GM19239 (cell line): Measurements from ENCODE around the gene ELF4.

Source experiments
- DNase-seq: peaks from one replicate; pipeline ENCODE4 v3.0.0; 2011; ENCODE audit warnings: low spot score; ENCODE audit not compliant: insufficient read length
- FAIRE-seq: peaks from 2 replicates; lab custom pipeline; 2011; peaks lifted over from hg19 to GRCh38; lab: Jason Lieb, UNC

The ELF4 gene

DNA sequence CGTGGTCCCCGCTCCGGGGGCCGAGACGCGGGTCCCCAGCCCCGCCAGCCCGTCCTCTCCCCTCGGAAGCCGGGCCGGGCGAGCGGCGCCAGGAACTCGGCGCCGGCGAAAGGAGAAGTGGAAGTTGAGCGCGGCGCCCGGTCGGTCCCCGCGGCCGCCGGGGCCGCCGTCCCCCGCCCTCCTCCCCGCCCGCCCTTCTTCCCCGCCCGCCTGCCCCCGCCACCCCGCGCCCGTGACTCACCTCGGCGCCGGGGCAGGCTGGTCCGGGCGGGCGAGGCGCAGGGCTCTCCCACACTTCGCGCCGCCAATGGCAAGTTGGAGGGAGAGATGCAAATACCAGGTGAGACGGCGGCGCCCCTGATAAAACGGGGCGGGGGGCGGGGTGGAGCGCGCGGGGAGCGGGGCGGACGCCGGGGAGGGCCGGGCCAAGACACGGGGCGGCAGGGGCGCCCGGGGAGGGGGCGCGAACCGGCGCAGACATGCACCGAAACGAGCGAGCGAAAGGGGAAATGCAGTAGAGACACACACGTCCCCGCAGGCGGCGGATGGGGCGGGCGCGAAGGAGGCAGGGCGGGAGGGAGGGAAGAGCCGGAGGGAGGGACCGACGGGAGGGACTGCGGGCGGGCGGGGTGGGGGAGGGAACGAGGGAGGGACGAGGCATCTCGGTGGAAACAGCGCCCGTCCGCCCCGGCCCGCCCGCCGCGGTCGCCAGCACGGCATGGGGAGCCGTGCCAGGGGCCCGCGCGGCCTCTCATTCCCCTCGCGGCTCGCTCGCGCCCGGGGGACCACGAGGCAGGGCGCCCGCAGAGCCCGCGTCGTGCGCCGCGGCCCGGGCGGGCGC, at the start of gene ELF4:
TSS of gene ELF4 (minus strand) at position 119 of the 841 bp plus-strand sequence. CDS start 29,167 bp downstream, outside the sequence.
- DNase-seq (peak; percentile 61), FAIRE-seq (peak; percentile 51)

DNA sequence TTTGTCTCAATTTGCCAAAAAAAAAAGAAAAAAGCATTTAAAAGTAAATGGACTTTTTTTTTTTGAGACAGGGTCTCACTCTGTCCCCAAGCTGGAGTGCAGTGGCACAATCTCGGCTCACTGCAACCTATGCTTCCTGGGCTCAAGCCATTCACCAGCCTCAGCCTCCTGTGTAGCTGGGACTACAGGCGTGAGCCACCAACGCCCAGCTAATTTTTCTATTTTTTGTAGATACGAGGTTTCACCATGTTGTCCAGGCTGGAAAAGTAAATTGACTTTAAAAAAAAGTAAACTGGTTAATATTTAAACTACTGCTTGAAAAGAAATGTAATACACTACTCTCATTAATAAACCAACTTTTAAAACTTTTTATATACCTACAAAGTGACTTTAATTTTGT, 49.5 kb upstream of the ELF4 start:
- DNase-seq (no peak), FAIRE-seq (no peak)

DNA sequence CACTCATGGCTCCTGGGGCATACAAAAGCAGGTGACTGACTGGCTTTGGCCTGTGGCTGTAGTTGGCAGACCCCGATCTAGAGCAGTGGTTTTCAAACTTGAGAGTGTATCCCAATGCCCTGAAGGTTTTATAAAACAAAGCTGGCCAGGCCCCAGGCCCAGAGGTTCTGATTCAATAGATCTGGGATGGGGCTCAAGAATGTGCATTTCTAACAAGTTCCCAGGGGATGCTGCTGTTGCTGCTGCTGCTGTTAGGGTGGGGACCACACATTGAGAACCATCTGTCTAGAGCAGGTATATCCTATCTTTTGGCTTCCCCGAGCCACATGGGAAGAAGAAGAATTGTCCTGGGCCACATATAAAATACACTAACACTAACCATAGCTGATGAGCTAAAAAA, 48.0 kb upstream of the ELF4 start:
- DNase-seq (no peak), FAIRE-seq (no peak)

DNA sequence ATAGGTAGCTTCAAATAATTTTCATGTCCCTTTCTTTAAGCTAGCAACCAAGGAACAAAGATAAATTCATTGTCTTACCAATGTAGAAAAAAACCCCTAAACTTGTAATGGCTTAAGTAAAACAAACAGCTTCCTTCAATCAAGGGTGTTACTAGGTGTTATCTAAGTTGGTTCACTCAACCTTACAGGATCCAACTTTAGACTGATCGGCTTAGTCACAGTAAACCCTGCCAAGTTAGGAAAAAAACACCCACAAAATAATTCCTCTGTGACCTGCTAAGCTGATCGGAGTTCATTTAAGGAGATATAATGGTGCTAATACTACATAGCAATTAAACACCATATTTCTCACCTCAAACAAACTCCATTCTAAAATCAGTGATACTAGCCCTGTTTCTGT, 45.3 kb upstream of the ELF4 start:
- no peak for FAIRE-seq

DNA sequence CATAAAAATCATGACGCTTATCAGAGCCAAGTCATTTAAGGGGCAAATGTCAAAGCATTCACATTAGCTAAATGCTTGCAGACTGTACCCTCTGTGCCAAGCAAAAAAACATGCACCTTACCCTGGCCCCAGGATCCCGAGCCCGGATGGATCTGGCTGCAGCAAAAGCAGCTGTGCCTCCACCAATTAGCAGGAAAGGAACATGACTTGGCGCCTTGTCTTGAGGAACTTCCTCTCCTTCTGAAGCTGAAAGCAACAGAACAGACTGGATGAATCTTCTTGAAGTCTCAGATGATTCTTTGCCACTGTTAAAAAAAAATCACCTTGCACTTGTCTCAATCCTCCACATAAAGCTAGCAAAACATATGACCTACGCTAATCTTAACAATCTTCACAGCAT, 37.3 kb upstream of the ELF4 start:
- no peak for FAIRE-seq
- no peak for DNase-seq

More for the DNA sequence above, 45.3 kb upstream of the ELF4 start:
- DNase-seq, result no peak

DNA sequence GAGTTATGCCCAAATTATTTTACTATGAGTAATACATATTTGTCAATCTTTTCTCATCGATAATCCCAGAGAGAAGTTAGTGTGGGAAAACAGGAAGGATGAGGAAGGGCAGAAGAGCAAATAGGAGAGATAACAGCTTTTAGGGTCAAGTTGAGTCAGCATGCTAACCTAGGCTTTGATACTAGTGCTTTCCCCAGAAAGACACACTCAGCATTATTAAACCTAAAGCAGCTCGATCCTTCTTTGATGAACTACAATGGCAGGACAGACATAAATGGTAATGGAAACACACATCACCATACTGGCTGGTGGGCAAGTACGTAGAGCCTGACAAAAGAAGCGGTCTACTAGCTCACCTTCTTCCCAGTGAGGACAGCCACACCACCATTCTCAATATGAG, 34.8 kb upstream of the ELF4 start:
- DNase-seq, result no peak
- no peak for FAIRE-seq

DNA sequence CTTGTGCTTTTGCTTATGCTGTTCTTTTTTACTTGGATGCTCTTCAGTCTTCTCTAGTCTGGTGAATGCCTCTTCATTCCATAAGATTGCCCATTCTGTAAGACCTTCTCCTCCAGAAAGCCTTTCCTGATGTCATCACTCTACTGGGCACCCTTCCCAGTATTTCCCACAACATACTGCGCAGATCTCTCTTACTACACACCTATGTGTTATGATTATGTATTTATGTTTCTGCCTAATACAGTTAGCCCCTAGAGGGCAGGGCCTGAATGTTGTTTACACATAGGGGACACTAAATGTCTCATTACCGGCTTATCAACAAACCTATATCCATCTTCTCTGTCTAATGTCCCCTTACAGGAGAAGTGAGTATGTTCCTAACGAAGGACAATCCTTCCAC, 34.2 kb upstream of the ELF4 start:
- no peak for DNase-seq
- FAIRE-seq, result no peak

DNA sequence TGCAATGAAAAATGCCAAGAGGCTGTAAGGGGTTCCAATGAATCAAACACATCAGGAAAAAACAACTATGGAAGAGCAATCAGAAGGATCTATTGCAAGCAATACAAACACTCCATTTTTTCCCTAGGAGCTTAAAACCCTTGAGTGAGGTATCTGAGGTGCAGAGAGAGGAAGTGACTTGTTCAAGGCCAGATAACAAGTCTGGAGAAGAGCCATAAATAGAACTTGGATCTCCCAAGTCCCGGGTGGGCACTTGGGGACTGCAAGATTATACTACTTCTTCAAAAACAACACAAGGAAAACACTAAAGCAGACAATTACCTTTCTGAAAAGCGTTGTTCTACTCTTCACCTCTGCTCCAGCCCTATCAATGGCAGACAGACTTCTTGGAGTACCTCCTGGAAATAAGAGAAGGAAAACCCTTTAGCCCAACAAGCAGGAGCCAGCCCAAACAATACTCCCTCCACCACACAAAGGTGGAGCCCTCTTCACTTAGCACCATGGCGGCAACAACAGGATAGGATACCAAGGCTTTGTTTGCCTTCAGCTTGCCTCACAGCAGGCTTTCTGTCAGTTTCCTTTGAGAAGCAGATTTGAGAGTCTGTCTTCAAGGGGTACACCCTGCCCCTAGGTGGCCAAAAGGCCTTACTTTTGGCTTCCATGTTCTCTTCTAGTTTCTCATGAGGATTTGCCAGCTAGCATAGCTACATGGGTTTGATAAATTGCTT, 29.3 kb upstream of the ELF4 start:
- no peak for DNase-seq
- no peak for FAIRE-seq

DNA sequence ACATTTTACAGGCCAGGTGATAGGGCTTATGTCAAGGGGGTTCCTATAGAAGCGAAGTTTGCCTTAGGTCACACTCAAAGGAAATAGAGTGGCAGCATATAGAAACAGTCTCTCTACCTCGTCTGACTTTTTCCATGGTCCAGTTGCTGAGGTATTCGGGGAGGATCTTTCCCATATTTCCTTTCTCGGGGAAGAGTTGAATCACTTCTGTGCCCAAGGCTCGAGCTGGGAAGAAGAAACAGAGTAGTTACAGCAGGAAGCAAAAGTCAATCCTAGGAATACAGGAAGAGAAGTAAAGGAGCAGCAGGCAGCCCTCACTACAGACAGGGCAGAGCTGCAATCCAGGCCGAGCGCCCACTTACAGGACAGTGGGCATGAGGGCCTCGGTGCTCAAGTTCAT, 26.7 kb upstream of the ELF4 start:
- FAIRE-seq, result no peak
- no peak for DNase-seq

DNA sequence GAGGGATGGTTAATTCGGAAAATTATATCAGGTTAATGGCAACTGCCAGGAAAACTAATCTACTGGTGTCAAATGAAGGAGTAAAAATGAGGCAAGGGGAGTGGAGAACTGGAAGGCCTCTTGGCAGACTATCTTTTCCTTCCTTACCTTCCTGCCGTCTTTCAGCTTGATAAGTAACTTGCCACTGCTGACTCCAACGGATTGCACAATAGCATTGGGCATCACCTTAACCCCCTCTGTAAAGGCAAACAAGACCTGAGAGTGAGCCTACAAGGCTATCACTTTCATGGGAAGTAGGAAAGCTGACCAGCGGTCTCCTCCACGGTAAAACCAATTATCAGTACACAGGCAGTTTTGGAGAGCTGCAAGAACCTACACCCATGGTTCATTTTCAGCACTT, 26.2 kb upstream of the ELF4 start:
- FAIRE-seq, result no peak
- no peak for DNase-seq

DNA sequence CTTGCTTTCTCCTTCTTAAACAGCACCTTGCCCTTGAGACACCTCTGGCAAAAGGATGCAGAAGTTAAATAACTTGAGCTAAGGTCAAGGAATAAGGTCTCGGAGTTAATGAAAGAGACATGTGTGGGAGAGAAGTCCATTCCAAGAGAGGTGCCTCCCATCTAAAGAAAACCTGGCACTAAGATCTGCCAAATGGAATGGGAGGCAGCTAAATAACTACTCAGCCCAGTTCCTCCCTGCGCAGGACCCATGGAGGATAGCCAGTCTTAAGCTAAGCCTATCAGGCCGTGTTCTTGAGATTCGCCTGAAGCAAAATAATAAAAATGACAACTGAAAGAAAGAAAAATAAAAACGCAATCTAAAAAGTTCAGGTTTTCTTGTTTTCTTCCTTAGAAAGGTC, 20.7 kb upstream of the ELF4 start:
- DNase-seq, result no peak
- no peak for FAIRE-seq

DNA sequence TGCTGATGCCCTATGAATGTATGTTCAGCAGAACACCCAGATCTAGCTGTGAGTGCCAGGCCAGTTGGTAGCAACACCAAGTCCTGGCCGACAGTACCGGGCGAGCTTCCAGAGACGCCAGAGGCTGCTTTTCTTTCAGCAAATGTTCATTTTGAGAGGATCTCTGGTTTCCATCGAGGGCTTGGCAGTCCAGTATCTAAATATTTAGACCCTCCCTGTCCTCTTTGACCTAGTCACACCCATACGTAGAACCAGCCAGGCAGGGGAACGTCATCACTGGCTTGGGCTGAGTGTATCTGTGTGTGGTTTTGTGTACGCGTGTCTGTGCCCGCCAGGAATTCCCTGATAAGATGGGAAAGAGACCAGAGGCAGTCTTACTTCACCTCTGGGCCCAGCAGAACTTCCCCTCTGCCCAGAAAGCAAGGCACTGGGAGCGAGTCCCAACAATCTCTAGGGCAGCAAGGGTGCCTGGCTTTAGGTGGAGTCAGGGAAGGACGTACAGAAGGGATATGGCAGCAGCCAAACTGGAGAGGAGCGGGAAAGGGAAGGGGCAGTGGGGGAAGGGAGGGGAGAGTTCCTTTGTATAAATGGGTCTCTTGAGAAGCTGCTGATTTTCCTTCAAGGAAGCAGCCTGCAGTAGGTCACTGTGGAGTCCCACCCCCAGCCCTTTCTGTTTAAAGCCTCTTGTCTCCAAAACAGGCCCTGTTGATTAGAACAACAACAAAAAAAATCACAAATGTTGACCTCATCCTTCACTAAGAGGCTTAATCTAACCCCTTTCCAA, 15.0 kb upstream of the ELF4 start:
- FAIRE-seq (peak; percentile 14), DNase-seq (no peak)

DNA sequence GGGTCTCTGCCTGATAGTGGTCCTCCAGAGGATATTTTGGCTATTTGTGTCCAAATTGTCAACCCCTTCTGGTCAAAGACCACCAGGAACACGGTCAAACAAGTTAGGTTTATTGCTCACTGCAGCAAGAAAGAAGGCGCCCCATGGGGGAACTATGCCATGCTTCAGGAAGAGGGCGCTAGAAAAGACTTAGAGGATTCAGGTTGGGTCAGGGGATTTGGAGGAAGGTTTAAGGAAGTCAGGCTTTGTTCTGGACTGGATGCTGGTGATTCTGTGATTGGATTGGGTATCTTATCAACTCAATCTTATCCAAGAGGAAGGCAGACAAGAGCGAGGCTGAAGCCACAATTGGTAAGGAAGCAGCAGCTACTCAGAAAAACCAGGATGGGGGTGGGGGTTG, 14.3 kb upstream of the ELF4 start:
- DNase-seq (no peak), FAIRE-seq (peak; percentile 68)

DNA sequence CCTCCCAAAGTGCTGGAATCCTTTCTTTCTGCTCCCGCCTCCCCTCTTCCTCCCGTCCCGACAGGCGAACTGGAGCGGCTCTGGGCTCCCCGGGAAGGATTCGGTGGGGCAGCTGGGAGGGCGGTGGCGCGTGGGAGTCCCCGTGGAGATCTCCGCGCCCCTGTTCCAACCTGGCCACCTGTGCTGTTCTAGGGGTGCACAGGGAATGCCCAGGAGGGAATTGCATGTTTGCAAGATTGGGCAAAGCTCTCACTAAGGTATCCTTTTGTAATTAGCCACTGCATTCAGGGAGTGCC, 11.2 kb upstream of the ELF4 start:
- no peak for FAIRE-seq
- no peak for DNase-seq

DNA sequence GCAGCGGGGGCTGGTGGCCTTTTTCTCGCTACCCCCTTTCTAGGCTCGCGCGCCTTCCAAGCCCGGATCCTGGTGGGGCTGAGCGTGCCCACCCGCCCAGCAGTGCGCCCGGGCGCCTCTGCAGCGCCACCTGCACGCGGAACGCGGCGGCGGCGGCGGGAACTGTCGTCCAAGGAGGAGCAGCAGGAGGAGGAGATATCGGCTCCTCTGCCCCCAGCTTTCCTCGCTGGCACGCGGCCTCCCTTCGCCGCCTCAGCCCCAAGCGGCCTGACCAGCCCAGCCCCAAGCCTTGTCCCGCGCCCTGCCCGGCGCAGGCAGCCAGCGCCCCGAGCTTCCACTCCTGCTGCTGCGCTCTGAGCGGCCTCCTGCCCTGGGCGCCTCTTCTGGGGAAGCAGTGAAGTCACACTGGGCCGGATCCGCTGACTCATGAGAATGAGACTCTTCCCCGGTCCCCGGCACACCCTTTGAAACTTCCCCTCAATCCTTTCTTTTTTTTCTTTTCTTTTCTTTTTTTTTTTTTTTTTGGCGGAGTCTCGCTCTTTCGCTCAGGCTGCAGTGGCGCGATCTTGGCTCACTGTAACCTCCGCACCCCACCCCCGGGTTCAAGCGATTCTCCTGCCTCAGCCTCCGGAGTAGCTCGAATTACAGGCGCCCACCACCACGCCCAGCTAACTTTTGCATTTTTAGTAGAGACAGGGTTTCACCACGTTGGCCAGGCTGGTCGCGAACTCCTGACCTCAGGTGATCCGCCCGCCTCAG, 10.6 kb upstream of the ELF4 start:
- peak; percentile 56 for DNase-seq
- FAIRE-seq, result no peak

DNA sequence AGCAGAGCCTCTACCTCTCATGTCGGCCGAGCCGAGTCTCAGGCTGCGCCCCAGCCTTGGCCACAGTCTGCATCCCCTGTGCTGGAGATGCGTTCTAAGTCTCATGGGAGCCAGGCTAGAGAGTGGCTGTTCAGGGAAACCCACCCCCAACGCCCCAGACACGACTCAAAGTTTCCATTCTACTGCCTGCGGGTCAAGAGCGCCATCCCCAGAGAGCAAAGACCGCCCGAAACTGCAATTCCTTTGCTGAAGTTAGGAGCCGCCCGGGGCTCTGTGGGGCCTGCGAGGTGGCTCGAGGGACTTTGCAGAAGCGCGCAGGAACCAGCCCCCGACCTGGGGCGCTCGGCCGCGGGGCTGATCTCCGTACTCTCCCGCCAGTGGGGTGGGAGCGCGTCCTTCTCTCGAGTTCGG, 10.0 kb upstream of the ELF4 start:
- FAIRE-seq (peak; percentile 88), DNase-seq (no peak)

DNA sequence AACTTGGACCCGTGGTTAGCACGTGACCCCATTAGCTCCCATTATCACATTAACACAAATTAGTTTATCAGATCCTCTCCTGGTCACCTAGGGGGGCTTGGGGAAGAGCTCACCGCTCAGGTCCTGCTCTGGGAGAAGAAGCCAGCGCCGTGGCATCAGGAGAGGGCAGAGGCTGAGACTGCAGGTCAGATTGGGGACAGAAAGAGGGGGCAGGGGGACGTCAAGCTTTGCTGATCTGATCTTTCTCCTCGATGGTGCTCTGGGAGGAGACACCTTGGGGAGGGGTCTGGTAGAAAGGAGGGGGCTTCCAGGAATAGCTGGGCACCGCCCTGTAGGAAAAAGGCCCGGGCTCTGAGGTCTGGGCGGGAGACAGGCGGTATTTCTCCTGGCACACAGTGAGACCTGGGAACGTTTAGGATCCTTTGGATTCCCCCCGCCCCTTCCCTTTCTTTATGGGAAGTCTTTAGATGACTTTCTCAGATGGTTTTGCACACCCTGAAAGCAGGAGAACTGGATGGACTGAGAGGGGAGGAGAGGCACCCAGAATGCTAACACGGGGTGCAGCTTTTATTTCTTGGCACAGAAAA, 9.1 kb upstream of the ELF4 start:
- DNase-seq, result no peak
- no peak for FAIRE-seq

DNA sequence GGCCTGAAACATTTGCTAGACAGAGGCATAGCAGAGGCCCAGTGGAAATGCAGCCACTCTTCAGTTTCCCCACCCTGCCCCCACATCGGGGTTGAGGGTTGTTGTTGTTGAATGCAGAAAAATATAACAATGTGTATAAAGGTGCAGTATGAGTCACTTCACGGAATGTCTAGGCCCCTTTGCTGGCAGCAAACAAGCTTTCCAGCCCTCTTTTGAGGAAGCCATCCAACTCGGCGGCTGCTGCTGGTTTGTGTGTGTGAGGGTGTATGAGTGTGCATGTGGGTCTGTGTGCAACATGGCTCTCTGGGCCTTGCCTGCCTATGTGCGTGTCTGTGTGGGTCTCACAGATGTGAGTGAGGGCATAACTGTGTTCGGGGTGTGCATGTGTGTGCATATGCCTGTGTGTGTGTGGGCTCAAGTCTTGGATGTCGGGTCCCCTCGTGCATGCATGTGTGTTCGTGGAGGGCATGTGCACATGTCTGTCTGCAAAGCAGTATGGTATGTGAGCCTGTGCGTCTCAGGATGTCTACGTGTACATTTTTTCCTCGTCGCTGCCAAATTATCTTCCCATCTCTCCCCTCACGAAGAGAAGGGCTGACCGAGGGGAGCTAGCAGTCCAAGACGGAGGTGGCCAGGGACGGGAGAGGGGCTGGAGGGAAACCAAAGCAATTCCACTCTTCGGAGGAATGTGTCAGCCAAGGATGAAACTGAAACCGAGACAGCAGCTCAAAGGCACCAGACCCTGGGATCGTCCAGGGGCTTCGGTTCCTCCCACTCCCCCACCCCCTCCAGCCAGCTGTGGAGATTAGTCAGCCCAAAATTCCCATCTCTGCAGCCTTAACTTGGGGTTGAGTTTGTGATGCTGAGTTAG, 8.4 kb upstream of the ELF4 start:
- FAIRE-seq, result no peak
- DNase-seq, result no peak

DNA sequence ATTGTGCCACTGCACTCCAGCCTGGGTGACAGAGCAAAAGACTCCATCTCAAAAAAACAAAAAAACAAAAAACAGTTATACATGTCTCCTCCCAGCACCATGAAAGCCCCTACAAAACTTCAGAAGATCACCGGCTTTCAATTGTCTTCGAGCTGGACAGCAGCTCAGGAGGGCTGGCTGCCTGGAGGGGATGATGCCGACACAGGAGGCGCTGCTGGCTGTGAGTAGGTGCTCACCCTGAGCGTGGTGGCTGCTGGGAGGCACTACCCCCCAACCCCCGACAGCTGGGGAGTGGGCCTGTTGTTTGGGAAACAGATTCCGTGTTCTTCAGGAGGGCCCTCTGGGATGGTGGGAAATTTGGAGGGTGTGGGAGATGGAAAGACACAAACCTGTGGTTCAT, 6.9 kb upstream of the ELF4 start:
- FAIRE-seq (no peak), DNase-seq (no peak)
